ENCODE results near the gene MAOB.

The MAOB gene

GRCh38 chrX:43892336-43892870, 10.2 kb upstream of the MAOB start:
- TF ChIP-seq CTCF (conservative IDR thresholded peaks at IDR 0.05; ENCODE audit: low read length): no peak
- no peak for DNase-seq (ENCODE audit: low read depth)
- H3K4me3 ChIP-seq (ENCODE audit: low read length): no peak overlapping the region

- no peak for TF ChIP-seq CTCF (conservative IDR thresholded peaks at IDR 0.05; ENCODE audit: low read length)
- no peak for DNase-seq (ENCODE audit: low read depth)
- no peak overlapping the region for H3K4me3 ChIP-seq (ENCODE audit: low read length)
Observed at GRCh38 chrX:43885617-43886016, 3.4 kb upstream of the MAOB start.

GRCh38 chrX:43881410-43882293, 598 bp downstream of the MAOB start:
- peak; percentile 0 for DNase-seq (ENCODE audit: low read depth)
- no peak overlapping the region for H3K4me3 ChIP-seq (ENCODE audit: low read length)
- no peak for TF ChIP-seq CTCF (conservative IDR thresholded peaks at IDR 0.05; ENCODE audit: low read length)

- no peak for DNase-seq (ENCODE audit: low read depth)
- no peak overlapping the region for H3K4me3 ChIP-seq (ENCODE audit: low read length)
- no peak for TF ChIP-seq CTCF (conservative IDR thresholded peaks at IDR 0.05; ENCODE audit: low read length)
Observed at GRCh38 chrX:43880425-43880824, 1.8 kb downstream of the MAOB start.

- H3K4me3 ChIP-seq (ENCODE audit: low read length): no peak overlapping the region
- no peak for DNase-seq (ENCODE audit: low read depth)
- no peak for TF ChIP-seq CTCF (conservative IDR thresholded peaks at IDR 0.05; ENCODE audit: low read length)
Observed at GRCh38 chrX:43878906-43879526, 3.2 kb downstream of the MAOB start.

- no peak for DNase-seq (ENCODE audit: low read depth)
- no peak for TF ChIP-seq CTCF (conservative IDR thresholded peaks at IDR 0.05; ENCODE audit: low read length)
- H3K4me3 ChIP-seq (ENCODE audit: low read length): no peak overlapping the region
Observed at GRCh38 chrX:43876680-43877079, 5.6 kb downstream of the MAOB start.

Measured in AG10803 (cell line).